GM19455 (cell line): ENCODE data around the gene SRPK2.
"Not testable (repeated sequence)": the region's sequence is repeated elsewhere in the genome, so short reads cannot be mapped to it uniquely, and the experiment has no call there.

Experiments
- ATAC-seq: cut with Tn5 transposase; IDR thresholded peaks from one replicate; pipeline ENCODE4 v1.9.1; 2021; ENCODE audit not compliant: unreplicated experiment

Gene SRPK2

DNA sequence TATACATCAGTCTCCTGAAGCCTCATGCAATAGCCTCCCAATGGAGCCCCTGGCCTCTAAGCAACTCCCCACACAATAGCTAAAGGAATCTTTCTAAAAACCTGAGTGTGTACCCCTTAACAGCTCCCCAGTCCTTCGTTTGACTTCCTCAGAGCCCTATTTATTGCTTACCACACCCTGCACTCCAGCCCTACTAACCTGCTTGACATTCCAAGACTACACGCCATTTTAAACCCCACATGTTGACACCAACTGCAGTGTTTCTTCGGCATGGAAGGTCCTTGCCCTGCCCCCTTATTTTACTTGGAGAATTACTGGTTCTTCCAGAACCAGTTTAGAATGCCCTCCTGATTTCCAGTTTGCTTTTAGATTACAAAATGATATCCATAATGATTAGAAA is 10.8 kb downstream of the SRPK2 start:
- ATAC-seq = no peak

DNA sequence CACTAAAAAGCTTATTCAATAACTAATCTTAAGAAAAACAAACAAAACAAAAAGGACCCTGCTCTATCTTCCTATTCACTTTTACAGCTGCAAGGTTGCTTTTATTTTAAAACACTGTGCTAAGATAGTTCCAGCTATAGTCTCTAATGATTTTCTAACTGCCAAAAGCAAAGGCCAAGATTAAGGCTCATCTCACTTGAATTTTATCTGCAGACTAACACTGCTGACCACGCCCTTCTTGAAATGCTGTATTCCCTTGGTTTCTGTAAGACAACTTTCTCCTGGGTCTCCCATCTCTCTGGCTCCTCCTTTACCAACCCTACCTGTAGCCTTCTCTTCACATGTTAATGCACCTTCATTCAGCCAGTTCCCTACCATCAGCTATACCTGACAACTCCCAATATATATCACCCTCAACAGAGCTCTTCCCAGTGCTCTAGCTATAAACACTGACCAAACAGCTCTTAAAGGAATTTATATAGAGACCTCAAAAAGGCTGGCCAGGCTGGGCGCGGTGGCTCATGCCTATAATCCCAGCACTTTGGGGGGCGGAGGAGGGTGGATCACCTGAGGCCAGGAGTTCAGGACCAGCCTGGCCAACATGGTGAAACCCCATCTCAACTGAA is 11.7 kb downstream of the SRPK2 start:
- ATAC-seq = no peak

DNA sequence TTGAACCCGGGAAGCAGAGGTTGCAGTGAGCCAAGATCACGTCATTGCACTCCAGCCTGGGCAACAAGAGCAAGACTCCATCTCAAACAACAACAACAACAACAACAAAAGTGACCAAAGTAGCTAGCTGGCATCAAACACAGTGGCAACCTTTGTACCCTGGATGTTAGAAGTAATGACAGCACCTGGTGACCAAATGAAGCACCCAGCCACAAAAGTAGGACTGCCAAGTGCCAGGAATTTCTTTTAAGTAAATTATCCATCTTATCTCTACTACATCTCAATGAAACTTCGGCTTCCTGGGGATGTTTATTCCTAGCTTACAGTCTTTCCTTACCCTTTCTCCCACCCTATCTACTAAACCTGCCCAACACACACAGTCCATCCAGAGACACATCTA is 18.8 kb downstream of the SRPK2 start:
- no peak for ATAC-seq

DNA sequence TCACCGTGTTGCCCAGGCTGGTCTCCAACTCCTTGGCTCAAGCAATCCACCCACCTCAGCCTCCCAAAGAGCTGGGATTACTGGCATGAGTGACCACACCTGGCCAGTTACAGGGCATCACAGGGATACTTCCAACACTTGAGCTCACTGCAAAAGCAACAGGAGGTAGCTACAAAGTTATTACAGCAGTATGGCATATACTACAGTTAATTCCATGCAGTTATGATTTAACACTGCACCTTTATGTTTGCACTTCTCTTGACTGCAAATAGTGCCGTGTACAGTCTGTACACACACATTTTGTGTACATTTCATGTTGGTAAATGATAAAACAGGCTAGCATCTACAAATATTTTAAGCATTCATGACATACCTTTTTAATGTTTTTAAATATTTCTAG is 21.3 kb downstream of the SRPK2 start:
- ATAC-seq = no peak

DNA sequence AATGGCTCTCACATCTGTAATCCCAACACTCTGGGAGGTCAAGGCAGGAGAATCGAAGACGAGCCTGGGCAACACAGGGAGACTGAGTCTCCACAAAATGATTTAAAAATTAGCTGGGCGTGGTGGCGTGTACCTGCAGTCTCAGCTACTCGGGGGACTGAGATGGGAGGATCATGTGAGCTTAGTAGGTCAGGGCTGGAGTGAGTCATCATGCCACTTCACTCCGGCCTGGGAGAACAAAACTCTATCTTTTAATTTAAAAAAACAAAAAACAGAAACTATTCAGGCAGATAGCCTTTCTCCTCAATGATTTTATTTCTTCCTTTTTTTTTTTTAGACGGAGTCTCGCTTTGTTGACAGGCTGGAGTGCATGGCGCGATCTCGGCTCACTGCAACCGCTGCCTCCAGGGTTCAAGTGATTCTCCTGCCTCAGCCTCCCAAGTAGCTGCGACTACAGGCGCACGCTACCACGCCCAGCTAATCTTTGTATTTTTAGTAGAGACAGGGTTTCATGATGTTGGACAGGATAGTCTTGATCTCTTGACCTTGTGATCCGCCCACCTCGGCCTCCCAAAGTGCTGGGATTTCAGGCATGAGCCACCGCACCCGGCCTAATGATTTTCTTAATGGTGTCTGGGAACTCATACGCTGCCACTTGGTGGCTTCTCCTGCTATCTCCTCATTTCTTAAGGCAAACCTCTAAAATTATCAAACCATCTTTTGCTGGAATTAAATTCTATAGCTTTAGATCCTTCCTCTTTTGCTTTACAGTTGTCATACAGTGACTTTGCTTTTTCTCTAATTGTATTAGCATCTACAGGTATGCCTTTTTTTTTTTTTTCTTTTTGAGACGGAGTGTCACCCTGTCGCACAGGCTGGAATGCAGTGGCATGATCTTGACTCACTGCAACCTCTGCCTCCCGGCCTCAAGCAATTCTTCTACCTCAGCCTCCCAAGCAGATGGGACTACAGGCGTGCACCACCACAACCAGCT is 22.9 kb downstream of the SRPK2 start:
- ATAC-seq = no peak

DNA sequence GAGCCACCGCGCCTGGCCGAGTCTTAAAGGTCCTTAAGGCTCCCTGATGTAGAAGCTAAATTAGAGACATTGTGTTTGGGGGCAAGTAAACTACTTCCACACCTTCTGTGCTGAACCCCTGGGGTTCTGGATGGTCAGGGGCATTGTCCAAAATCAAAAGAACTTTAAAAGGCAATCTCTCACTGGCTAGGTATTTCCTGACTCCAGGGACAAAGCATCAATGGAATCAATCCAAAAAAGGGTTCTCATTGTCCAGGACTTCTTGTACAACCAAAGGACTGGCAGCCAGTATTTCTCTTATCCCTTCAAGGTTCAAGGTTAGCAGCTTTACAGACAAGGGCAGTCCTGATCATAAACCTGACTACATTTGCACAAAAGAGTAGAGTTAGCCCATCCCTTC is 24.0 kb downstream of the SRPK2 start:
- ATAC-seq = no peak

DNA sequence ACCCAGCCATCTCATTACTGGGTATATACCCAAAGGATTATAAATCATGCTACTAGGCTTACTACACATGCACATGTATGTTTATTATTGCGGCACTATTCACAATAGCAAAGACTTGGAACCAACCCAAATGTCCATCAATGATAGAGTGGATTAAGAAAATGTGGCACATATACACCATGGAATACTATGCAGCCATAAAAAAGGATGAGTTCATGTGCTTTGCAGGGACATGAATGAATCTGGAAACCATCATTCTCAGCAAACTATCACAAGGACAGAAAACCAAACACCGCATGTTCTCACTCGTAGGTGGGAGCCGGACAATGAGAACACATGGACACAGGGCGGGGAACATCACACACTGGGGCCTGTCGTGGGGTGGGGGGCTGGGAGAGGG is 25.1 kb downstream of the SRPK2 start:
- ATAC-seq = not testable (repeated sequence)

DNA sequence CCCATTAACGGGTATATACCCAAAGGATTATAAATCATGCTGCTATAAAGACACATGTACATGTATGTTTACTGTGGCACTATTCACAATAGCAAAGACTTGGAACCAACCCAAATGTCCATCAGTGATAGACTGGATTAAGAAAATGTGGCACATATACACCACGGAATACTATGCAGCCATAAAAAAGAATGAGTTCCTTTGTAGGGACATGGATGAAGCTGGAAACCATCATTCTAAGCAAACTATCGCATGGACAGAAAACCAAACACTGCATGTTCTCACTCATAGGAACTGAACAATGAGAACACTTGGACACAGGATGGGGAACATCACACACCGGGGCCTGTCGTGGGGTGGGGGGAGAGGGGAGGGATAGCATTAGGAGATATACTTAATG is 26.0 kb downstream of the SRPK2 start:
- not testable (repeated sequence) for ATAC-seq

DNA sequence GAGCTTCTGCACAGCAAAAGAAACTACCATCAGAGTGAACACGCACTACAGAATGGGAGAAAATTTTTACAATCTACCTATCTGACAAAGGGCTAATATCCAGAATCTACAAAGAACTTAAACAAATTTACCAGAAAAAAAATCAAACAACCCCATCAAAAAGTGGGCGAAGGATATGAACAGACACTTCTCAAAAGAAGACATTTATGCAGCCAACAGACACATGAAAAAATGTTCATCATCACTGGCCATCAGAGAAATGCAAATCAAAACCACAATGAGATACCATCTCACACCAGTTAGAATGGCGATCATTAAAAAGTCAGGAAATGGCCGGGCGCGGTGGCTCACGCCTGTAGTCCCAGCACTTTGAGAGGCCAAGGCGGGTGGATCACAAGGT is 26.7 kb downstream of the SRPK2 start:
- not testable (repeated sequence) for ATAC-seq

DNA sequence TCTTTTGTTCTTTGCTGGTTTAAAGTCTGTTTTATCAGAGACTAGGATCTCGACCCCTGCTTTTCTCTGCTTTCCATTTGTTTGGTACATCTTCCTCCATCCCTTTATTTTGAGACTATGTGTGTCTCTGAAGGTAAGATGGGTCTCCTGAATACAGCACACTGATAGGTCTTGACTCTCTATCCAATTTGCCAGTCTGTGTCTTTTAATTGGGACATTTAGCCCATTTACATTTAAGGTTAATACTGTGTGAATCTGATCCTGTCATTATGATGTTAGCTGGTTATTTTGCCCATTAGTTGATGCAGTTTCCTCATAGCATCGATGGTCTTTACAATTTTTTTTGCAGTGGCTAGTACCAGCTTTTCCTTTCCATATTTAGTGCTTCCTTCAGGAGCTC is 28.6 kb downstream of the SRPK2 start:
- not testable (repeated sequence) for ATAC-seq

DNA sequence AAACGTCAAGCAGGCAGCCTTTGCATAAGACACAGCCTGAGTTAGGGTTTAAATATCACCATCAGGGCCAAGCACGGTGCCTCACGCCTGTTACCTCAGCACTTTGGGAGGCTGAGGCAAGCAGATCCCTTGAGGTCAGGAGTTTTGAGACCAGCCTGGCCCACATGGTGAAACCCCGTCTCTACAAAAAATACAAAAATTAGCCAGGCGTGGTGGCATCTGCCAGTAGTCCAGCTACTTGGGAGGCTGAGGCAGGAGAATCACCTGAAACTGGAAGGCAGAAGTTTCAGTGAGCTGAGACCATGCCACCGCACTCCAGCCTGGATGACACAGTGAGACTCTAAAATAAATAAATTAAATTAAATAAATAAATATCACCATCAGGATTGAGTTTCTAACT is 33.0 kb downstream of the SRPK2 start:
- no peak for ATAC-seq

DNA sequence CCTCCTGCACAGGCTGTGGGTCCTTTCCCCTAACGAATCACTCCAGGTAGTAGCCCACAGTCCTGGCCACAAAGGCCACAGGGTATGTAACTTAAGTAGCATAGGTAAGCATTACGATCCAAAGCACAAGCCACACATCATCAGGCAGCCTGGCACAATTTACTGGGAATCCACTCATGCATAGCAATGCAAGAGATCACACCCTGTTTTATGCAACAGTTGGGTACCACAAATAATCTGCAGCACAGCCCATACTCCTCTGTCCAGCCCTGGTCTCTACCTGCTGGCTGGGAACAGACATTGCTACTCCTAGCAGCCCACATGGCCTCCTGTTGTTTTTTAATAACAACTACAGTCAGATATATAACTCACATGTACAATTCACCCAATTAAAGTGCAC is 34.3 kb downstream of the SRPK2 start:
- no peak for ATAC-seq

DNA sequence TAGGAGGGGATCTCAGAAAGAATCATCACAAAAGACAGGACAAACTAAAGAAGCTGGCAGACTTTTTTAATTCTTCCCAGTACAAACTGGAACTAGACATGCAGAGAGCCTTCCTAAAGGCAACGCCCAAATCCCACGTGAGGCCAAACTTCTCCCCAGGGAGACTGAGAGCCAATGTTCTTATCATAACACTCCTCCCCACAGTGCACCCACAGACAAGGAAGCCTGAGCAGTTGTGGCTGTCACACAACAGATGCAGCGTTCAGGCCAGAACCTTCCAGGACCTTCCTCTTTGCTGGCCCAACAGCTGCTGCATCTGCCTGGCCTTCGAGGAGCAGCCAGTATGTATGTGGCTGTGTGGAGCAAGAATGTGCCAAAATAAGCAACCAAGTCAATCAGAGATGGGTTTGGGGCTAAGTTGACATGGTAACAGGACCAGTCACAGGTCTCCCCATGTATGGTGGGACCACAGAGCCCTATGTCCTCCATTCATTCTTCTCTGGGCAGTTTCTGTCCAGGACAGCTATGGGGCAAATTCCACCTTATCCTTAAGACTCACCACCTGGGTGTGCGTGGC is 34.9 kb downstream of the SRPK2 start:
- ATAC-seq = no peak

DNA sequence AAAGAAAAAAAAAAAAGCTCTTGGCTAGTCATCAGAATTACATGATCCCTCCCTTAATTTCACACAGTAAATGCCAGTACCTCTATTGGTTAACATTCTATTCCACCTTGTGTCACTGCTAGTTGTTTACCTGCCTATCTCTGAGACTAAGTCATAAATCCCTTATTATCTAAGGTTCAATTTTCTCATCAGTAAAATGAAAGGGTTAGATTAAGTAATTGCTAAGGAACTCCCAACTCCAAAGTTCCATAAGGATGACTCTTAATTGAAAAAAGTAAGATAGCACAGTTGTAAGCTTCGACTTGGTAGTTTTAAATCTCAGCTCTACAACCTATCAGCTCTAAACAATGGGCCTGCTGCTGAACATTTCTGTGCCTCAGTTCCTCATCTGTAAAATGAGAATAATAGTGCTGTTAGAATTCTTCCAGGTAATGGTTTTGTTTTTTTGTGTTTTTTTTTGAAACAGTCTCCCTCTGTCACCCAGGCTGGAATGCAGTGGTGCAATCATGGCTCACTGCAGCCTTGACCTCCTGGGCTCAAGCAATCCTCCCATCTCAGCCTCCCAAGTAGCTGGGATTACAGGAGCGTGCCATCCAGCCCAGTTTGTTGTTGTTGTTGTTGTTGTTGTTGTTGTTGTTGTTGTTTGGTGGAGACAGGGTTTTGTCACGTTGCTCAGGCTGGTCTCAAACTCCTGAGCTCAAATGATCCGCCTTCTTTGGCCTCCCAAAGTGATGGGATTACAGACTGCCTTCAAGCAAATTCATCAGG is 35.6 kb downstream of the SRPK2 start:
- ATAC-seq = no peak

DNA sequence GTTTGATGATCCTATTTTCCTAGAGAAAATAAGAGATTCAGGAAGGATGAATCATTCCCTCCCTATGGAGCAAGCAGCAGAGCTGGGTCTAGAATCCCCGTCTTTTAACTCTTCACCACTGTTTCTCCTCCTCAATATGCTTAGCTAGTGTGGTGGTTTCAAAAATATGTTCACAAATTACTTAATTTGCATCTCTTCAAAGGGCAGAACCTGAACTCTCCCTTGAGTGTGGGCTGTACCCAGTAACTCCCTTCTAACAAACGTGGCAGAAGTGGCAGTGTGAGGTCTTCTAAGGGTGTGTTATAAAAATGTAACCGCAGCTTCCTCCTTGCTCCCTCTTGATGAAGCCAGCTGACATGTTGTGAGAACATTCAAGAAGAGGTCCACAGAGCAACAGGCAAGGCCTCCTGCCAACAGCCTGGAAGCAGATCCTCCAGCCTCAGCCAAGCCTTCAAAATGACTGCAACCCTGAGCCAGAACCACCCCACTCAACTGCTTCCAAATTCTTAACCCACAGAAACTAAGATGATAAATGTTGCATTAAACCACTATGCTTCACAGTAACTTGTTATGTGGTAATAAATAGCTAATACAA is 36.6 kb downstream of the SRPK2 start:
- ATAC-seq = peak; percentile 92

DNA sequence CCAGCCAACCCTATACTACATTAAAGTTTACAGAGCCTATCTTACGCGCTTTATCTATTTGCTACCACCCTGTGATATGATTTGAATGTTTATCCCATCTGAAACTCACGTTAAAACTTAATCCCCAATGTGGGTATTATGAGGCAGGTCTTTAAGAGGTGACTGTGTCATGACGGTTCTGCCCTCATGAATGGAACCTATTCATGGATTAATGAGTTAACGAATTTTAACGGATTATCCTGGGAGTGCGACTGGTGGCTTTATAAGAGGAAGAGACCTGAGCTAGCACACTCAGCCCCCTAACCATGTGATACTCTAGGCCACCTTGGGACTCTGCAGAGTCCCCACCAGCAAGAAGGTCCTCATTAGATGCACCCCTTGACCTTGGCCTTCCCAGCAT is 37.8 kb downstream of the SRPK2 start:
- ATAC-seq = no peak

DNA sequence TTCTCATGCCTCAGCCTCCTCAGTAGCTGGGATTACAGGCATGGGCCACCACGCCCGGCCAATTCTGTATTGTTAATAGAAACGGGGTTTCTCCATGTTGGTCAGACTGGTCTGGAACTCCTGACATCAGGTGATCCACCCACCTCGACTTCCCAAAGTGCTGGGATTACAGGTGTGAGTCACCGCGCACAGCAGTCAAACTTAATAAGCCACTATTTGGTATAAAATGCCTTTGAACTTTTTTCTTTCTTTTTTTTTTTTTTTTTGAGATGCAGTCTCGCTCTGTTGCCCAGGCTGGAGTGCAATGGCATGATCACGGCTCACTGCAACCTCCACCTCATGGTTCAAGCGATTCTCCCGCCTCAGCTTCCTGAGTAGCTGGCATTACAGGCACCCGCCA is 40.5 kb downstream of the SRPK2 start:
- ATAC-seq = not testable (repeated sequence)

DNA sequence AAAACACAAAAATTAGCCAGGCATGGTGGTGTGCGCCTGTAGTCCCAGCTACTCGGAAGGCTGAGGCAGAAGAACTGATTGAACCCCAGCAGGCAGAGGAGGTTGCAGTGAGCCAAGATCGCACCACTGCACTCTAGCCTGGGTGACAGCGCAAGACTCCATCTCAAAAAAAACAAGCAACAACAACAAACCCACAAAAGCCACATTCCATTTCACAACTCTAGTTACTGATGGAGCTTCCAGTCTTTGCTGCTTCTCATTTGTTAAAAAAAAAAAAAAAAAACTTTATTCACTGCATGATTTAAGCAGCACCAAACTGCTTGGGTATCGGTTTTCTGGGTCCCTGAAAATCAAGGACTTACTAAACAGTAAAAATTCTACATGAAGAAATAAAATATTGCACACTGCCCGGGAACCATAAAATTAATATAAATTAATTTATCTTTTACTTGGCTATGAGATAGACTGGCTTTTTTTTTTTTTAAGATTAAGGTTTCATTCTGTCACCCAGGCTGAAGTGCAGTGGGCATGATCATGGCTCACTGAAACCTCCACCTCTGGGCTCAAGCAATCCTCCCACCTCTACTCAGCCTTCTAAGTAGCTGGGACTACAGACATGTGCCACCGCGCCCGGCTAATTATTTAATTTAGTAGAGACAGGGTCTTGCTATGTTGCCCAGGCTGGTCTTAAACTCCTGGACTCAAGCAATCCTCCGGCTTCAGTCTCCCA is 42.0 kb downstream of the SRPK2 start:
- ATAC-seq = no peak

DNA sequence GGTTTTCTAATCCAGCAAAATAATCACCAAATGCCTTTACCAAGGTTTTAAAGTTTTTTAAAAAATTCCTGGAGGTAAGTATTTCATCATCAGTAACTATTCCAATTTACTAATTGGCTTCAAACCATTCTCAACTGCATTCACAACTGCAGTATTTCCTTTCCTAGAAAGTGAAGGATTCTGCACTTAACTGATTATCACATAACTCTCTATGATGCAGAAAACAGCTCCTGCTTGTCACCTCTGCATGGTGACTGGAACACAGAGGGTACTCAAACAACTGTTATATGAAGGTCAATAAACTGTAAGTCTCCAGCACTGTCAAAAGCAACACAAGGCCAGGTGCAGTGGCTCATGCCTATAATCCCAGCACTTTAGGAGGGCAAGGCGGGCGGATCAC is 42.6 kb downstream of the SRPK2 start:
- ATAC-seq = no peak

DNA sequence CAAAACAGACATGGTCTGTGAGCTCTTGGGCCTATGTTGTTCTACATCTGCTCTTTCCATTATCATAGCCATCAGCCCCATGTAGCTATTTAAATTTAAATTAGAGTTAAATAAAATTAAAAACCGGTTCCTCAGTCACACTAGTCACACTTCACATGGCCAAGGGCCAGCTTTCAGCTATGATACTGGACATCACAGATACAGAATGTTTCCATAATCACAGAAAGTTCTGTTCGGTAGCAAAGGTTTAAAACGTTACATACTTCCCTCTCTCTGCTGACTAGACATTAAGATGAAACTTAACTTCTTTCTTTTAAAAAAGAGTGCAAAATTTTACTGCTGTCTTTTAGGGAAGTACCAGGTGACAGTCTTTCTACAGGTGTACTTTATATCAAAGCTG is 43.0 kb downstream of the SRPK2 start:
- no peak for ATAC-seq
